Lung (tissue), 12 donors: Measurements from ENCODE around the gene LEMD2. TPM values are rescaled to one million over a fixed set of nuclear protein-coding genes. Genes with fewer than 3 reads are reported as not detected.

ENCODE experiments used
- ATAC-seq: fragments of 200-7000 bp; cut with Tn5 transposase; one replicate; pipeline ENCODE4 v1.9.1; 2020; ENCODE audit warnings: moderate number of reproducible peaks; ENCODE audit not compliant: insufficient read depth, low FRiP score
- DNase-seq, 3 donors: peaks; one replicate each; pipeline ENCODE4 v3.0.0-alpha.2; 2013 to 2017
- H3K27ac ChIP-seq, 2 donors: one replicate each; pipeline ENCODE4 v1.5.1; 2013; ENCODE audit warnings: mild to moderate bottlenecking in 2 of 2, moderate library complexity in 2 of 2, control low read depth in 1 of 2, inconsistent platforms in 1 of 2, low read depth in 1 of 2, low read length in 1 of 2
- H3K27me3 ChIP-seq, 3 donors: one replicate each; pipeline ENCODE4 v1.5.1; 2013; ENCODE audit warnings: low read length in 2 of 3; ENCODE audit not compliant: control insufficient read depth in 3 of 3, insufficient read depth in 3 of 3
- H3K36me3 ChIP-seq, 4 donors: one replicate each; pipeline ENCODE4 v1.5.1; 2013; ENCODE audit warnings: low read length in 4 of 4, mild to moderate bottlenecking in 1 of 4, moderate library complexity in 1 of 4; ENCODE audit not compliant: control insufficient read depth in 4 of 4, insufficient read depth in 4 of 4
- H3K4me1 ChIP-seq, 5 donors: one replicate each; pipeline ENCODE4 v1.5.1; 2013; ENCODE audit warnings: low read length in 5 of 5, mild to moderate bottlenecking in 2 of 5, moderate library complexity in 1 of 5; ENCODE audit not compliant: control insufficient read depth in 5 of 5, insufficient read depth in 5 of 5
- H3K4me3 ChIP-seq: one replicate; pipeline ENCODE4 v1.5.1; 2013; ENCODE audit warnings: mild to moderate bottlenecking, control low read depth, moderate library complexity
- H3K9ac ChIP-seq, 2 donors: one replicate each; pipeline ENCODE4 v1.5.1; 2013; ENCODE audit warnings: low read length in 2 of 2, control low read depth in 1 of 2; ENCODE audit not compliant: insufficient read depth in 1 of 2
- H3K9me3 ChIP-seq, 4 donors: one replicate each; pipeline ENCODE4 v1.5.1; 2013; ENCODE audit warnings: low read length in 3 of 4, mild to moderate bottlenecking in 1 of 4, moderate library complexity in 1 of 4; ENCODE audit not compliant: control insufficient read depth in 4 of 4, insufficient read depth in 3 of 4
- CTCF ChIP-seq: IDR thresholded peaks from 2 replicates; pipeline ENCODE4 v1.5.1; 2012; ENCODE audit warnings: mild to moderate bottlenecking; ENCODE audit errors: control extremely low read depth, extremely low read depth
- WGBS, 2 donors: extraction: QIAGEN DNeasy Blood & Tissue Kit; methylation state at CpG; one replicate each; pipeline ENCODE4 v1.1.7; 2013; 5-methylcytosine and 5-hydroxymethylcytosine counted together
- polyA plus RNA-seq, 2 donors: library from polyadenylated mRNA; stranded (reverse); fragments of 200-250 nt; gene quantifications; one replicate each; pipeline ENCODE4 v1.2.1, GENCODE V29; 2013
- total RNA-seq, 2 donors: library from RNA; depleted of rRNA in 1 of 2; stranded (reverse); fragments of >200 nt in 1 of 2; gene quantifications; one replicate each; pipeline ENCODE4 v1.2.1, GENCODE V29; 2014 to 2021
- donor health status: control.
- donor health status: control.
- donor health status: Bipolar disorder and iron deficiency.
- donor health status: healthy.
- donor health status: DM: yes; HTN: yes; CAD: no.

Gene LEMD2
- total and polyA plus RNA-seq, 4 donors = 52.1 to 63.6 (median 54.5) TPM

- no peak overlapping the region for H3K4me3 ChIP-seq
- H3K27me3 ChIP-seq = no peaks in the 10 kb centered on the region
- DNase-seq = peak in 1 of 3 donors; percentile 50
- 78 to 86% methylated on average over 15 of the region's 15 CpGs for WGBS, 2 donors
- no peaks in the 10 kb centered on the region for H3K36me3 ChIP-seq
- H3K27ac ChIP-seq = no peak overlapping the region
- no peak for TF ChIP-seq CTCF
- no peak overlapping the region for H3K9ac ChIP-seq
- peaks cover 0 to 36% (median 21%) of the 10 kb centered on the region in 5 donors for H3K4me1 ChIP-seq
- ATAC-seq = no peak
- H3K9me3 ChIP-seq = no peaks in the 10 kb centered on the region
Observed at GRCh38 chr6:33751771-33752645, 36.9 kb downstream of the LEMD2 start.

- no peak for TF ChIP-seq CTCF
- peak; percentile 13 for ATAC-seq
- 63% methylated on average over 11 of the region's 11 CpGs for WGBS, 2 donors
Observed at GRCh38 chr6:33750244-33750991, 38.5 kb downstream of the LEMD2 start.

GRCh38 chr6:33749401-33749800 lies 39.5 kb downstream of the LEMD2 start:
- Histone ChIP-seq H3K36me3 (no peaks in the 10 kb centered on the region), H3K9me3 (no peaks in the 10 kb centered on the region), H3K27me3 (no peaks in the 10 kb centered on the region), H3K4me1 (peaks cover 0 to 61% (median 26%) of the 10 kb centered on the region in 5 donors), H3K9ac (no peak overlapping the region), H3K4me3 (no peak overlapping the region), H3K27ac (no peak overlapping the region)
- DNase-seq (no peak), ATAC-seq (no peak)
- no peak for TF ChIP-seq CTCF
- 83 to 86% methylated on average over 7 of the region's 7 CpGs for whole genome bisulfite sequencing, 2 donors

More at GRCh38 chr6:33750244-33750991, 38.5 kb downstream of the LEMD2 start:
- H3K36me3 ChIP-seq = no peaks in the 10 kb centered on the region
- H3K27me3 ChIP-seq = no peaks in the 10 kb centered on the region
- peaks cover 0 to 52% (median 24%) of the 10 kb centered on the region in 5 donors for H3K4me1 ChIP-seq
- H3K9ac ChIP-seq = no peak overlapping the region
- H3K27ac ChIP-seq = peak overlapping the region in 1 of 2 donors; percentile 7
- H3K4me3 ChIP-seq = no peak overlapping the region
- no peaks in the 10 kb centered on the region for H3K9me3 ChIP-seq
- DNase-seq = peak in 2 of 3 donors; percentile 40 to 71
